SK-N-SH treated with all-trans-retinoic acid at 6 μM for 48 hours (cell line): ENCODE results near the gene IFT122.

Source experiments
- ATAC-seq: fragments of 200-7000 bp; cut with Tn5 transposase; 3 replicates; pipeline ENCODE4 v1.9.1; 2020; ENCODE audit warnings: mild to moderate bottlenecking, moderate library complexity
- ARNTL ChIP-seq: fragments of 450-650 bp; formaldehyde crosslinking; IDR thresholded peaks from 2 replicates; pipeline ENCODE4 v1.5.0; 2020; ENCODE audit warnings: low read depth, mild to moderate bottlenecking, moderate library complexity, borderline replicate concordance
- BACH2 ChIP-seq: fragments of 250-450 bp; sonication (Bioruptor Pico); IDR thresholded peaks from 2 replicates; pipeline ENCODE4 v1.9.0; 2021; ENCODE audit warnings: mild to moderate bottlenecking, borderline replicate concordance
- CREB5 ChIP-seq: fragments of 250-450 bp; sonication (Bioruptor Pico); IDR thresholded peaks from 2 replicates; pipeline ENCODE4 v1.5.1; 2020; ENCODE audit warnings: low read depth, mild to moderate bottlenecking, moderate library complexity
- CSDC2 ChIP-seq: fragments of 250-450 bp; sonication (Bioruptor Pico); IDR thresholded peaks from 2 replicates; pipeline ENCODE4 v1.5.0; 2020; ENCODE audit warnings: mild to moderate bottlenecking, moderate library complexity
- ESRRG ChIP-seq: fragments of 250-450 bp; sonication (Bioruptor Pico); IDR thresholded peaks from 2 replicates; pipeline ENCODE4 v1.6.1; 2021; ENCODE audit warnings: mild to moderate bottlenecking
- GLIS3 ChIP-seq: fragments of 250-450 bp; sonication (Bioruptor Pico); IDR thresholded peaks from 2 replicates; pipeline ENCODE4 v1.5.0; 2020; ENCODE audit warnings: mild to moderate bottlenecking, moderate library complexity
- ISL1 ChIP-seq: fragments of 250-450 bp; sonication (Bioruptor Pico); IDR thresholded peaks from 2 replicates; pipeline ENCODE4 v2.1.2; 2022; ENCODE audit warnings: mild to moderate bottlenecking, moderate library complexity
- PATZ1 ChIP-seq: fragments of 250-450 bp; sonication (Bioruptor Pico); IDR thresholded peaks from 2 replicates; pipeline ENCODE4 v1.8.0; 2020; ENCODE audit warnings: mild to moderate bottlenecking, moderate library complexity, borderline replicate concordance
- POU6F1 ChIP-seq: fragments of 250-450 bp; sonication (Bioruptor Pico); IDR thresholded peaks from 2 replicates; pipeline ENCODE4 v1.8.0; 2021; ENCODE audit warnings: low read depth, mild to moderate bottlenecking, moderate library complexity, borderline replicate concordance
- PPARA ChIP-seq: fragments of 250-450 bp; sonication (Bioruptor Pico); IDR thresholded peaks from 2 replicates; pipeline ENCODE4 v1.5.0; 2020; ENCODE audit warnings: mild to moderate bottlenecking, borderline replicate concordance
- RARB ChIP-seq: fragments of 250-450 bp; sonication (Bioruptor Pico); IDR thresholded peaks from 2 replicates; pipeline ENCODE4 v1.8.0; 2021; ENCODE audit warnings: mild to moderate bottlenecking, moderate library complexity
- SNAI2 ChIP-seq: fragments of 250-450 bp; sonication (Bioruptor Pico); IDR thresholded peaks from 2 replicates; pipeline ENCODE4 v1.5.0; 2020; ENCODE audit warnings: mild to moderate bottlenecking, moderate library complexity
- TCF4 ChIP-seq: fragments of 250-450 bp; sonication (Bioruptor Pico); IDR thresholded peaks from 2 replicates; pipeline ENCODE4 v1.8.0; 2021; ENCODE audit warnings: mild to moderate bottlenecking, moderate library complexity, borderline replicate concordance
- TOX ChIP-seq: fragments of 250-450 bp; sonication (Bioruptor Pico); IDR thresholded peaks from 2 replicates; pipeline ENCODE4 v1.8.0; 2021; ENCODE audit warnings: mild to moderate bottlenecking, moderate library complexity, borderline replicate concordance
- TSHZ2 ChIP-seq: fragments of 250-450 bp; sonication (Bioruptor Pico); IDR thresholded peaks from 2 replicates; pipeline ENCODE4 v1.5.0; 2020; ENCODE audit warnings: mild to moderate bottlenecking, moderate library complexity
- ZC3H10 ChIP-seq: fragments of 250-450 bp; sonication (Bioruptor Pico); IDR thresholded peaks from 2 replicates; pipeline ENCODE4 v1.5.1; 2021; ENCODE audit warnings: mild to moderate bottlenecking, moderate library complexity
- ZFP3 ChIP-seq: fragments of 250-450 bp; sonication (Bioruptor Pico); IDR thresholded peaks from 2 replicates; pipeline ENCODE4 v1.5.0; 2020; ENCODE audit warnings: mild to moderate bottlenecking, moderate library complexity
- ZFP30 ChIP-seq: fragments of 450-650 bp; formaldehyde crosslinking; IDR thresholded peaks from 2 replicates; pipeline ENCODE4 v1.5.0; 2022; ENCODE audit warnings: mild to moderate bottlenecking, moderate library complexity
- ZNF565 ChIP-seq: fragments of 450-650 bp; formaldehyde crosslinking; conservative IDR thresholded peaks from 2 replicates; pipeline ENCODE4 v1.5.0; 2020; ENCODE audit warnings: low read depth, mild to moderate bottlenecking, moderate library complexity
- ZNF70 ChIP-seq: fragments of 450-650 bp; formaldehyde crosslinking; IDR thresholded peaks from 2 replicates; pipeline ENCODE4 v1.5.0; 2020; ENCODE audit warnings: mild to moderate bottlenecking, moderate library complexity

The IFT122 gene

DNA sequence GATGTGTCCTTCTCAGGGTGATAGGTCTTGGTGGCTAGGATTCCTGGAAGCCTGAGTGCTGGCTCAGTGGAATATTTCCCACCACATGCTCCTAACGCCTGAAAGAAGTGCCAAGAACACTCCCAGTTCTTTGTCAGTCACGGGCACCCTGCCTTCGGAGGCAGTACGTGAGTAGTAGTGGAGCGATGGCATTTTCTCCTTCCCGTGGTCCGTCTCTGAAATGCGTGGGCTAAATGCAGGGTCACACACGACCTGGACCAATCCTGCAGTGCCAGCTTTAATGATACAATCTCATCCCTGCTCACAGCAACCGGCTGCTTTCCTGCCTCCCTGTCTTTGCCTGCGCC, 117.5 kb downstream of the IFT122 start (continued):
- TF ChIP-seq TSHZ2 (no peak), POU6F1 (no peak)

GRCh38 chr3:129558081-129558771, 118.2 kb downstream of the IFT122 start:
- ATAC-seq, result no peak

DNA sequence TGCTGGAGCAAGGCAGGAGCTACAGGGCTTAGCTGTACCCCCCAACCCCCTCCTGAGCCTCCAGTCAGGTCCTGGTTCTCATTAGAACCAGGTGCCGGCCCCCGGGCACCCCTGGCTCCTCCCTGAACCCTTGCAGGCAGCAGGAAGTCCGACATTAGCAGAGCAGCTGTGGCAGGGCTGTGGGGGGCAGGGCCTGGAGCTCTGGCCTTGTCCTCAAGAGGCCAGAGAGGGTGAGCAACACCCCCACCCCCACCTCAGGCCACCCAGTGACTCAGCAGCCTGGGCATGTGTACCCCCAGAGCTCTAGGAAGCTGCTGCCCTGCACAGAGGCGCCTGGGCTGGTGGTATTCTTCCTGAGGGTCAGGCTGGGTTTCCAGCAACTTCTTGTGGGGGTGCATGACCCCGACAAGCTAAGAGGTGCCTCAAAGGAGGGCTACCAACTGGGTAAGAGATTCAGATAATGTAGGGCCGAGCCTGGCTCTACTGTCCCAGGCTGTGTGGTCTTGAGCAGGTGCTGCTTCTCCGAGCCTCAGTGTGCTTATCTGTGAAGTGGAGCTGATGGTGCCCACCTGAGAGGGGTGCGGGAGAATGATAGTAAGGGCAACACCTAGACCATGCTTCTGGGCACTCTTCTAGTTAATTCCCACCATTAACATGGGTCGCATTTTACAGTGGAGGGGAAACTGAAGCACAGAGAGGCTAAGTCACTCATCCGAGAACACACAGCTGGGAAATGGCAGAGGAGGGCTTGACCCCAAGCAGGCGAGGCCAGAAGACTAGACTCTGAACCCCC, 118.9 kb downstream of the IFT122 start:
- peak; percentile 66; the same call in 1 of the 2 replicates for TF ChIP-seq TCF4 (CRISPR knock-in tag)
- TF ChIP-seq GLIS3 (CRISPR knock-in tag), result no peak
- ATAC-seq, result peak; percentile 58

More at GRCh38 chr3:129558081-129558771, 118.2 kb downstream of the IFT122 start:
- no peak for TF ChIP-seq ZC3H10 (CRISPR knock-in tag)
- TF ChIP-seq SNAI2 (CRISPR knock-in tag), result no peak
- TF ChIP-seq PATZ1 (CRISPR knock-in tag), result no peak

DNA sequence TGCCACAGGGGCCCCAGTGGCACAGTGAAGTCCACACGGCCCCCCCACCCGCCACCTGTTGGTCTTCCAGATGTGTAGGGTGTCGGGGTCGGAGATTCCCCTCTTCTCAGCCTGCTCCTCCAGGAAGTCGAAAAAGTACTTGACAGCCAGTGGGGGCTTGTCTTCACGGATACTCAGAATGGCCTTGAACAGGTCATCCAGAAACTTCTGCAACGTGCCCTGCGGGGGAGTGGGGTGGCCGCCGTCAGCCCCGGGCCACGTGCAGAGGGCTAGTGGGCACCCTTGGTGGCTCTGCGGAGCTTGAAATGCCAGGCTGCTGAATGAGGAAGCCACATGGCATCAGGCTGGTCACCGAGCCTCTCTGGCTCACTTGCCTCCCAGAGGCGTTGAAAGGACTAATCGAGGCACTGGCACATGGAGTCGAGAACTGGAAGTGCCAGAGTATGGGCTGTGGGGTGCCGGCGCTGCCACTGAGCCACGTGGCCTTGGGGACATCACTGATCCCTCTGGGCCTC, 119.6 kb downstream of the IFT122 start:
- ATAC-seq, result no peak
- TF ChIP-seq PPARA, result no peak
- no peak for TF ChIP-seq TOX (CRISPR knock-in tag)
- TF ChIP-seq GLIS3 (CRISPR knock-in tag), result no peak
- no peak for TF ChIP-seq TCF4 (CRISPR knock-in tag)
- no peak for TF ChIP-seq POU6F1

DNA sequence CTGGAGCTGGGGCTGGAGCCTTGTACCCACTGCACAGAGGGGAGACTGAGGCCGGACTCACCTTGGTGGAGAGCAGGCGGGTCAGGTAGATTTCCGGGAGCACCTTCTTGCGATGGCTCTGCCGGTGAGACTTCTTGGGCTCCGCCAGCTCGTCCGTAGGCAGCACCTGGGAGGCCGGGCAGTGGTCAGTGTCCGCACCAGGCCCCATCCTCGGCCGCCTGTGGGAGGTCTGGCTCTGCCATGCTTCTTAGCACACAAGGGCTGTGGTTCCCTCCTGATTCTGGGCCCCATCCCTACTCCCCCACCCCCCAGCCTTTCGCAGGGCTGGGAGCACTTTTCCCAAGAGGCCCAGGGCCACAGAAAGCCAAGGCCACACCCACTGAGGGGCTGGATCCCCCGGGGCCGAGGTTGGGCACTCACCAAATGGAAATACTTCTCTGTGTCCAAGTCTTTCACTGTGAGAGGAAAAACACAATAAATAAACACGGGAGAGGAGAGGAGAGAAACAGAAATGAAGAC, 120.3 kb downstream of the IFT122 start:
- ATAC-seq, result peak; percentile 17
- no peak for TF ChIP-seq ESRRG (CRISPR knock-in tag)
- no peak for TF ChIP-seq ARNTL (CRISPR knock-in tag)
- TF ChIP-seq CREB5 (CRISPR knock-in tag), result no peak
- TF ChIP-seq RARB, result no peak
- TF ChIP-seq ZFP30 (CRISPR knock-in tag), result no peak
- TF ChIP-seq ZNF565, result no peak
- no peak for TF ChIP-seq PATZ1 (CRISPR knock-in tag)
- TF ChIP-seq BACH2 (CRISPR knock-in tag), result no peak
- no peak for TF ChIP-seq TCF4 (CRISPR knock-in tag)
- no peak for TF ChIP-seq ISL1 (CRISPR knock-in tag)
- TF ChIP-seq CSDC2, result no peak
- no peak for TF ChIP-seq ZFP3
- TF ChIP-seq POU6F1, result no peak
- no peak for TF ChIP-seq ZNF70
